Fibroblast of skin of right biceps (primary cell): ENCODE measurements around the gene CHD6.

Experiments used
- DNase-seq: peaks from one replicate; pipeline ENCODE4 v3.0.0-alpha.2; 2013

The CHD6 gene

GRCh38 chr20:41499961-41500725 is 118.0 kb downstream of the CHD6 start:
- peak; percentile 85 for DNase-seq

- DNase-seq, result peak; percentile 14
Observed at GRCh38 chr20:41499064-41499463, 119.1 kb downstream of the CHD6 start.

GRCh38 chr20:41497186-41497895 is 120.8 kb downstream of the CHD6 start:
- DNase-seq, result no peak

GRCh38 chr20:41494451-41494850 is 123.7 kb downstream of the CHD6 start:
- no peak for DNase-seq

GRCh38 chr20:41483553-41483930 is 134.6 kb downstream of the CHD6 start:
- DNase-seq, result peak; percentile 55

GRCh38 chr20:41482647-41483552 is 135.3 kb downstream of the CHD6 start:
- peak; percentile 95 for DNase-seq

GRCh38 chr20:41480054-41480770 is 138.0 kb downstream of the CHD6 start:
- DNase-seq, result no peak

GRCh38 chr20:41479113-41479512 is 139.1 kb downstream of the CHD6 start:
- no peak for DNase-seq

- no peak for DNase-seq
Observed at GRCh38 chr20:41478026-41478425, 140.2 kb downstream of the CHD6 start.

- no peak for DNase-seq
Observed at GRCh38 chr20:41476446-41476845, 141.7 kb downstream of the CHD6 start.

- peak; percentile 47 for DNase-seq
Observed at GRCh38 chr20:41476013-41476441, 142.2 kb downstream of the CHD6 start.

- peak; percentile 36 for DNase-seq
Observed at GRCh38 chr20:41475503-41475902, 142.7 kb downstream of the CHD6 start.

- no peak for DNase-seq
Observed at GRCh38 chr20:41470362-41471095, 147.6 kb downstream of the CHD6 start.

- DNase-seq, result no peak
Observed at GRCh38 chr20:41469868-41470267, 148.3 kb downstream of the CHD6 start.

GRCh38 chr20:41468994-41469600 is 149.1 kb downstream of the CHD6 start:
- no peak for DNase-seq

GRCh38 chr20:41467690-41468089 is 150.5 kb downstream of the CHD6 start:
- peak; percentile 15 for DNase-seq

GRCh38 chr20:41467220-41467619 is 151.0 kb downstream of the CHD6 start:
- no peak for DNase-seq

- DNase-seq, result no peak
Observed at GRCh38 chr20:41463567-41463966, 154.6 kb downstream of the CHD6 start.

- DNase-seq, result no peak
Observed at GRCh38 chr20:41462372-41463161, 155.6 kb downstream of the CHD6 start.

- DNase-seq, result no peak
Observed at GRCh38 chr20:41458761-41459160, 159.4 kb downstream of the CHD6 start.
